Neuronal stem cell (in vitro differentiated cells): Measurements from ENCODE around the gene ARHGEF26.

Source experiments
- DNase-seq: peaks from one replicate; pipeline ENCODE4 v3.0.0-alpha.2; 2013; ENCODE audit warnings: low spot score
- H2AFZ ChIP-seq: one replicate; pipeline ENCODE4 v1.6.1; 2013; ENCODE audit warnings: mild to moderate bottlenecking, low read length, inconsistent platforms
- H2AK5ac ChIP-seq: 2 replicates; pipeline ENCODE4 v1.6.1; 2013; ENCODE audit warnings: low read depth, mild to moderate bottlenecking, inconsistent platforms, low read length, moderate library complexity, mixed read lengths
- H2BK120ac ChIP-seq: 2 replicates; pipeline ENCODE4 v1.6.1; 2013; ENCODE audit warnings: low read depth, mild to moderate bottlenecking, inconsistent platforms, low read length, moderate library complexity, mixed read lengths
- H2BK12ac ChIP-seq: one replicate; pipeline ENCODE4 v1.6.1; 2013; ENCODE audit warnings: low read length, inconsistent platforms
- H2BK15ac ChIP-seq: 2 replicates; pipeline ENCODE4 v1.6.1; 2013; ENCODE audit warnings: mild to moderate bottlenecking, low read length, inconsistent platforms, mixed read lengths
- H2BK5ac ChIP-seq: one replicate; pipeline ENCODE4 v1.6.1; 2013; ENCODE audit warnings: inconsistent platforms, mild to moderate bottlenecking, low read length, moderate library complexity
- H3K14ac ChIP-seq: one replicate; pipeline ENCODE4 v1.6.1; 2013; ENCODE audit warnings: low read length, inconsistent platforms
- H3K18ac ChIP-seq: 2 replicates; pipeline ENCODE4 v1.6.1; 2013; ENCODE audit warnings: low read length, inconsistent platforms
- H3K23ac ChIP-seq: 2 replicates; pipeline ENCODE4 v1.6.1; 2013; ENCODE audit warnings: low read depth, mild to moderate bottlenecking, mixed read lengths, low read length, inconsistent platforms; ENCODE audit not compliant: poor library complexity
- H3K27ac ChIP-seq: replicated peaks from 3 replicates; pipeline ENCODE4 v1.5.1; 2013; ENCODE audit warnings: low read length, inconsistent platforms
- H3K27me3 ChIP-seq, 3 experiments: 2 replicates each; pipeline ENCODE4 v1.6.1; 2013; ENCODE audit warnings: low read length in 3 of 3, mild to moderate bottlenecking in 2 of 3, inconsistent platforms in 1 of 3, low read depth in 1 of 3, mixed read lengths in 1 of 3, moderate library complexity in 1 of 3; ENCODE audit not compliant: control insufficient read depth in 3 of 3, insufficient read depth in 3 of 3
- H3K36me3 ChIP-seq, 2 donors: replicated peaks in 1 of 2; 2 replicates each; pipeline ENCODE4 v1.6.1; 2013; ENCODE audit warnings: low read length in 2 of 2; ENCODE audit not compliant: control insufficient read depth in 2 of 2, insufficient read depth in 2 of 2
- H3K4ac ChIP-seq: 2 replicates; pipeline ENCODE4 v1.6.1; 2013; ENCODE audit warnings: inconsistent platforms, mild to moderate bottlenecking, low read length, moderate library complexity
- H3K4me1 ChIP-seq, 2 donors: 1 replicate in 1 of 2; 2 replicates in 1 of 2; pipeline ENCODE4 v1.6.1; 2013; ENCODE audit warnings: low read length in 2 of 2, low read depth in 1 of 2; ENCODE audit not compliant: control insufficient read depth in 2 of 2, insufficient read depth in 1 of 2
- H3K4me2 ChIP-seq: one replicate; pipeline ENCODE4 v1.6.1; 2013; ENCODE audit warnings: mild to moderate bottlenecking, low read length, inconsistent platforms; ENCODE audit not compliant: insufficient read depth, poor library complexity, severe bottlenecking
- H3K4me3 ChIP-seq, 2 donors: 2 replicates each; pipeline ENCODE4 v1.5.1; 2013; ENCODE audit warnings: low read length in 2 of 2, mild to moderate bottlenecking in 2 of 2, inconsistent platforms in 1 of 2, moderate library complexity in 1 of 2
- H3K79me1 ChIP-seq: one replicate; pipeline ENCODE4 v1.6.1; 2013; ENCODE audit warnings: low read depth, mild to moderate bottlenecking, inconsistent platforms, low read length, moderate library complexity
- H3K9ac ChIP-seq: one replicate; pipeline ENCODE4 v1.6.1; 2013; ENCODE audit warnings: mild to moderate bottlenecking, low read depth, low read length, inconsistent platforms; ENCODE audit not compliant: poor library complexity
- H3K9me3 ChIP-seq, 2 donors: replicated peaks in 1 of 2; 2 replicates each; pipeline versions ENCODE3 to v1.6.1; 2013; ENCODE audit warnings: low read length in 2 of 2, mild to moderate bottlenecking in 2 of 2, inconsistent platforms in 1 of 2, low read depth in 1 of 2, mixed read lengths in 1 of 2, moderate library complexity in 1 of 2; ENCODE audit not compliant: control insufficient read depth in 2 of 2, insufficient read depth in 1 of 2
- H4K8ac ChIP-seq: one replicate; pipeline ENCODE4 v1.6.1; 2013; ENCODE audit warnings: low read depth, mild to moderate bottlenecking, inconsistent platforms, low read length, moderate library complexity
- H4K91ac ChIP-seq: one replicate; pipeline ENCODE4 v1.6.1; 2013; ENCODE audit warnings: low read length, low read depth, mild to moderate bottlenecking, inconsistent platforms; ENCODE audit not compliant: poor library complexity
- WGBS, 2 donors: extraction: QIAGEN DNeasy Blood & Tissue Kit; methylation state at CpG; one replicate each; pipeline ENCODE4 v1.1.7; 2013; ENCODE audit warnings: missing lambda C conversion rate in 2 of 2, mixed read lengths in 1 of 2; ENCODE audit not compliant: insufficient read length in 2 of 2, insufficient replicate concordance in 1 of 2; ENCODE audit errors: extremely low coverage in 2 of 2; 5-methylcytosine and 5-hydroxymethylcytosine counted together

The ARHGEF26 gene

GRCh38 chr3:154250291-154250690 is 129.1 kb downstream of the ARHGEF26 start:
- H3K9ac ChIP-seq: no peak overlapping the region
- H3K23ac ChIP-seq: no peak overlapping the region
- no peak overlapping the region for H2BK12ac ChIP-seq
- no peak overlapping the region for H3K4me3 ChIP-seq
- no peaks in the 10 kb centered on the region for H3K27me3 ChIP-seq
- no peaks in the 10 kb centered on the region for H3K79me1 ChIP-seq
- H2AFZ ChIP-seq: no peak overlapping the region
- H3K4me1 ChIP-seq: peaks cover 17 to 21% of the 10 kb centered on the region in 2 donors
- peaks cover 5 to 66% of the 10 kb centered on the region in 2 donors for H3K36me3 ChIP-seq
- H3K18ac ChIP-seq: no peak overlapping the region
- H2BK15ac ChIP-seq: no peak overlapping the region
- no peak for DNase-seq
- H3K9me3 ChIP-seq: no peaks in the 10 kb centered on the region
- no peak overlapping the region for H3K27ac ChIP-seq
- no peak overlapping the region for H3K4ac ChIP-seq
- H4K8ac ChIP-seq: no peak overlapping the region
- H2AK5ac ChIP-seq: no peak overlapping the region
- no CpG with 5 or more reads among the region's 4 CpGs for WGBS, 2 donors
- no peak overlapping the region for H3K14ac ChIP-seq
- H4K91ac ChIP-seq: no peak overlapping the region
- no peak overlapping the region for H3K4me2 ChIP-seq
- H2BK5ac ChIP-seq: no peak overlapping the region
- no peak overlapping the region for H2BK120ac ChIP-seq

GRCh38 chr3:154251610-154252009 is 130.4 kb downstream of the ARHGEF26 start:
- WGBS, 2 donors: no CpG with 5 or more reads among the region's 3 CpGs
- no peaks in the 10 kb centered on the region for H3K79me1 ChIP-seq
- peaks cover 5 to 67% of the 10 kb centered on the region in 2 donors for H3K36me3 ChIP-seq

GRCh38 chr3:154252759-154253638 is 131.8 kb downstream of the ARHGEF26 start:
- Histone ChIP-seq H3K27ac (no peak overlapping the region), H3K27me3 (no peaks in the 10 kb centered on the region), H2AFZ (no peak overlapping the region), H3K9ac (no peak overlapping the region), H3K4me1 (peaks cover 12 to 13% of the 10 kb centered on the region in 2 donors), H2BK5ac (no peak overlapping the region), H3K36me3 (peaks cover 5 to 80% of the 10 kb centered on the region in 2 donors), H2BK12ac (no peak overlapping the region), H3K4ac (no peak overlapping the region), H3K14ac (no peak overlapping the region), H2BK15ac (no peak overlapping the region), H3K79me1 (no peaks in the 10 kb centered on the region), H2BK120ac (no peak overlapping the region), H2AK5ac (no peak overlapping the region), H4K91ac (no peak overlapping the region), H3K4me3 (no peak overlapping the region), H3K4me2 (no peak overlapping the region), H3K23ac (no peak overlapping the region), H4K8ac (no peak overlapping the region), H3K18ac (no peak overlapping the region), H3K9me3 (peaks cover 0 to 2% of the 10 kb centered on the region in 2 donors)
- DNase-seq: peak; percentile 80
- WGBS, 2 donors: no CpG with 5 or more reads among the region's 11 CpGs

More at GRCh38 chr3:154251610-154252009, 130.4 kb downstream of the ARHGEF26 start:
- H3K14ac ChIP-seq: no peak overlapping the region
- no peak overlapping the region for H3K27ac ChIP-seq
- H3K4ac ChIP-seq: no peak overlapping the region
- no peak overlapping the region for H2AK5ac ChIP-seq
- no peak overlapping the region for H4K91ac ChIP-seq
- peaks cover 19 to 21% of the 10 kb centered on the region in 2 donors for H3K4me1 ChIP-seq
- H3K4me3 ChIP-seq: no peak overlapping the region
- no peak overlapping the region for H2BK15ac ChIP-seq
- H3K27me3 ChIP-seq: no peaks in the 10 kb centered on the region
- no peak for DNase-seq
- H3K9ac ChIP-seq: no peak overlapping the region
- H4K8ac ChIP-seq: no peak overlapping the region
- no peak overlapping the region for H3K18ac ChIP-seq
- no peak overlapping the region for H3K23ac ChIP-seq
- no peak overlapping the region for H2AFZ ChIP-seq
- H2BK120ac ChIP-seq: no peak overlapping the region
- no peak overlapping the region for H2BK5ac ChIP-seq
- no peaks in the 10 kb centered on the region for H3K9me3 ChIP-seq
- no peak overlapping the region for H2BK12ac ChIP-seq
- no peak overlapping the region for H3K4me2 ChIP-seq

GRCh38 chr3:154254527-154254926 is 133.3 kb downstream of the ARHGEF26 start:
- Histone ChIP-seq H3K18ac (no peak overlapping the region), H2BK12ac (no peak overlapping the region), H3K4me1 (peaks cover 0 to 8% of the 10 kb centered on the region in 2 donors), H3K4ac (no peak overlapping the region), H3K27me3 (no peaks in the 10 kb centered on the region), H2BK5ac (no peak overlapping the region), H3K23ac (no peak overlapping the region), H3K9ac (no peak overlapping the region), H4K91ac (no peak overlapping the region), H3K14ac (no peak overlapping the region), H3K36me3 (peaks cover 10 to 89% of the 10 kb centered on the region in 2 donors), H2AFZ (no peak overlapping the region), H2BK15ac (no peak overlapping the region), H3K27ac (no peak overlapping the region), H3K4me3 (no peak overlapping the region), H2BK120ac (no peak overlapping the region), H3K4me2 (no peak overlapping the region), H3K9me3 (peaks cover 4 to 18% of the 10 kb centered on the region in 2 donors), H2AK5ac (no peak overlapping the region), H3K79me1 (no peaks in the 10 kb centered on the region), H4K8ac (no peak overlapping the region)
- no peak for DNase-seq
- no CpG with 5 or more reads among the region's 8 CpGs for WGBS, 2 donors
